PC-3 (cell line): ENCODE measurements around the gene IL4I1. TPM values are rescaled to one million over a fixed set of nuclear protein-coding genes. Genes with fewer than 3 reads are reported as not detected.

Source experiments
- ATAC-seq: fragments of 200-7000 bp; cut with Tn5 transposase; 2 replicates; pipeline ENCODE4 v1.9.1; 2020; ENCODE audit warnings: mild to moderate bottlenecking, moderate library complexity
- BruUV-seq: library from RNA; stranded (reverse); fragments of 400-500 nt; replicated peaks from 2 replicates; lab custom pipeline; 2021; lab: Mats Ljungman, UMichigan
- CTCF ChIA-PET: fragments of 300-600 bp; sonication (Branson Sonifier 250); formaldehyde crosslinking; loops from one replicate; lab custom pipeline; 2022; ENCODE audit warnings: antibody characterized with exemption; lab: Charles Lee
- POLR2A ChIA-PET: fragments of 300-600 bp; sonication (Branson Sonifier 250); formaldehyde crosslinking; loops from one replicate; lab custom pipeline; 2022; ENCODE audit warnings: antibody characterized with exemption; ENCODE audit not compliant: unreplicated experiment; lab: Charles Lee
- DNase-seq: peaks from one replicate; pipeline ENCODE4 v3.0.0-alpha.2; 2015
- H2AFZ ChIP-seq: fragments of 300-600 bp; sonication (generic); 2 replicates; pipeline ENCODE4 v1.6.0; 2016; ENCODE audit warnings: antibody characterized with exemption, low read length
- H3F3A ChIP-seq: fragments of 300-600 bp; sonication (generic); one replicate; pipeline ENCODE4 v1.6.0; 2017; ENCODE audit warnings: antibody characterized with exemption, low read length, control low read depth, mild to moderate bottlenecking; ENCODE audit not compliant: unreplicated experiment
- H3K27ac ChIP-seq: fragments of 300-600 bp; sonication (generic); 2 replicates; pipeline ENCODE4 v1.5.1; 2016; ENCODE audit warnings: mild to moderate bottlenecking, low read length
- H3K27me3 ChIP-seq: fragments of 300-600 bp; sonication (generic); 2 replicates; pipeline ENCODE4 v1.6.1; 2016; ENCODE audit warnings: low read length, mixed read lengths
- H3K36me3 ChIP-seq: fragments of 300-600 bp; sonication (generic); 2 replicates; pipeline ENCODE4 v1.6.1; 2016; ENCODE audit warnings: low read depth, mixed run types, low read length, mixed read lengths
- H3K4me1 ChIP-seq: fragments of 300-600 bp; sonication (generic); 2 replicates; pipeline ENCODE4 v1.5.1; 2016; ENCODE audit warnings: low read length; ENCODE audit not compliant: insufficient read depth
- H3K4me2 ChIP-seq: fragments of 300-600 bp; sonication (generic); 2 replicates; pipeline ENCODE4 v1.6.0; 2016; ENCODE audit warnings: low read length
- H3K4me3 ChIP-seq: fragments of 300-600 bp; sonication (generic); 2 replicates; pipeline ENCODE4 v1.5.1; 2016; ENCODE audit warnings: mild to moderate bottlenecking, low read length, mixed read lengths
- H3K79me2 ChIP-seq: fragments of 300-600 bp; sonication (generic); 2 replicates; pipeline ENCODE4 v1.6.1; 2017; ENCODE audit warnings: low read length, mixed read lengths
- H3K9ac ChIP-seq: fragments of 300-600 bp; sonication (generic); 2 replicates; pipeline ENCODE4 v1.6.0; 2016; ENCODE audit warnings: mild to moderate bottlenecking, low read length
- H3K9me2 ChIP-seq: fragments of 300-600 bp; sonication (generic); replicated peaks from 2 replicates; pipeline ENCODE4 v1.6.1; 2016; ENCODE audit warnings: mixed run types, low read length, mixed read lengths
- H3K9me3 ChIP-seq: fragments of 300-600 bp; sonication (generic); 2 replicates; pipeline ENCODE4 v1.6.1; 2016; ENCODE audit warnings: low read length, mixed read lengths
- H4K20me1 ChIP-seq: fragments of 300-600 bp; sonication (generic); 2 replicates; pipeline ENCODE4 v1.6.1; 2016; ENCODE audit warnings: low read length, mixed read lengths
- CTCF ChIP-seq: fragments of 300-600 bp; sonication (generic); conservative IDR thresholded peaks from 2 replicates; pipeline ENCODE4 v1.5.1; 2017; ENCODE audit warnings: antibody characterized with exemption, low read depth, mild to moderate bottlenecking, low read length
- EZH2 ChIP-seq: fragments of 300-600 bp; sonication (generic); IDR thresholded peaks from one replicate; pipeline ENCODE4 v1.6.1; 2017; ENCODE audit warnings: antibody characterized with exemption, mild to moderate bottlenecking, low read length; ENCODE audit not compliant: unreplicated experiment
- EZH2phosphoT487 ChIP-seq: fragments of 300-600 bp; sonication (generic); IDR thresholded peaks from 2 replicates; pipeline ENCODE4 v1.6.1; 2018; ENCODE audit warnings: mild to moderate bottlenecking, antibody characterized with exemption, low read length, borderline replicate concordance
- intact Hi-C: fragments of 100-400 bp; cut with micrococcal nuclease; formaldehyde crosslinking; loops from 2 replicates; pipeline ENCODE4 v1.9.0; 2023
- total RNA-seq: library from RNA; depleted of rRNA; stranded (reverse); fragments of >200 nt; gene quantifications from 2 replicates; pipeline ENCODE4 v1.2.3, GENCODE V29; 2014

The IL4I1 gene
- total RNA-seq, 1 experiment from 2014 or later, result 2.2 TPM

- ChIA-PET POLR2A (no interaction called here), CTCF (no interaction called here)
- no peaks in the 10 kb centered on the region for H3K9me2 ChIP-seq
- H3K9ac ChIP-seq, result peak overlapping the region; percentile 98
- H3K79me2 ChIP-seq, result peaks cover 41% of the 10 kb centered on the region
- ATAC-seq, result peak; percentile 82
- peak; percentile 99 for DNase-seq
- H3F3A ChIP-seq, result no peaks in the 10 kb centered on the region
- BruUV-seq, result no TSS peak
- peak overlapping the region; percentile 93 for H2AFZ ChIP-seq
- no peaks in the 10 kb centered on the region for H3K27me3 ChIP-seq
- H4K20me1 ChIP-seq, result no peaks in the 10 kb centered on the region
- intact Hi-C loops, result loop anchor here (1.0 to 5.0 kb wide), 4 partner anchors 9 to 201 kb away; partner anchors contain the start of genes ATF5, NUP62 and PRMT1
- no peaks in the 10 kb centered on the region for H3K9me3 ChIP-seq
- peaks cover 26% of the 10 kb centered on the region for H3K4me1 ChIP-seq
- peak overlapping the region; percentile 91 for H3K27ac ChIP-seq
- no peak for TF ChIP-seq EZH2
- no peak for TF ChIP-seq CTCF
- TF ChIP-seq EZH2phosphoT487, result no peak
- peak overlapping the region; percentile 93 for H3K4me3 ChIP-seq
- H3K4me2 ChIP-seq, result peak overlapping the region; percentile 98
- H3K36me3 ChIP-seq, result peaks cover 18% of the 10 kb centered on the region
Measured at GRCh38 chr19:49877879-49878743, 18.6 kb downstream of the IL4I1 start.

- Histone ChIP-seq H3F3A (no peaks in the 10 kb centered on the region), H3K9me2 (no peaks in the 10 kb centered on the region), H3K27me3 (no peaks in the 10 kb centered on the region), H3K4me1 (peaks cover 26% of the 10 kb centered on the region), H3K9me3 (no peaks in the 10 kb centered on the region), H3K27ac (peak within 1 kb of the TSS; percentile 91), H4K20me1 (no peaks in the 10 kb centered on the region), H3K79me2 (peaks cover 41% of the 10 kb centered on the region), H2AFZ (peak within 1 kb of the TSS; percentile 93), H3K9ac (peak within 1 kb of the TSS; percentile 98), H3K36me3 (peaks cover 10% of the 10 kb centered on the region), H3K4me2 (peak within 1 kb of the TSS; percentile 98), H3K4me3 (peak within 1 kb of the TSS; percentile 93)
- POLR2A ChIA-PET, result no interaction called here
- CTCF ChIA-PET, result interaction anchor here (0.9 kb wide), 1 partner anchor 12 kb away, joined by 3 read pairs; no protein-coding TSS in a partner anchor
- DNase-seq (peak; percentile 100), ATAC-seq (peak; percentile 65)
- intact Hi-C loops, result loop anchor here (1.0 to 5.0 kb wide), 3 partner anchors 8 to 200 kb away; partner anchors contain the start of gene PRMT1
- no peak for TF ChIP-seq EZH2phosphoT487
- no peak for TF ChIP-seq CTCF
- no peak for TF ChIP-seq EZH2
- BruUV-seq, result TSS peak; percentile 58
Measured at GRCh38 chr19:49877020-49877878, 19.4 kb downstream of the IL4I1 start, which contains the start of the genes AKT1S1 and TBC1D17. Gene AKT1S1, minus strand, starts transcription at chr19:49877355. Its CDS starts 4,060 bp downstream, at chr19:49873295. Gene TBC1D17, plus strand, starts transcription at chr19:49877702. Its CDS starts 22 bp downstream, at chr19:49877724.
